ENCODE results near the gene CCZ1.
A peak's percentile ranks its signal among the peaks of the same experiment; 100 is the strongest.
"Not testable (repeated sequence)": the region's sequence is repeated elsewhere in the genome, so short reads cannot be mapped to it uniquely, and the experiment has no call there.

The CCZ1 gene

DNA sequence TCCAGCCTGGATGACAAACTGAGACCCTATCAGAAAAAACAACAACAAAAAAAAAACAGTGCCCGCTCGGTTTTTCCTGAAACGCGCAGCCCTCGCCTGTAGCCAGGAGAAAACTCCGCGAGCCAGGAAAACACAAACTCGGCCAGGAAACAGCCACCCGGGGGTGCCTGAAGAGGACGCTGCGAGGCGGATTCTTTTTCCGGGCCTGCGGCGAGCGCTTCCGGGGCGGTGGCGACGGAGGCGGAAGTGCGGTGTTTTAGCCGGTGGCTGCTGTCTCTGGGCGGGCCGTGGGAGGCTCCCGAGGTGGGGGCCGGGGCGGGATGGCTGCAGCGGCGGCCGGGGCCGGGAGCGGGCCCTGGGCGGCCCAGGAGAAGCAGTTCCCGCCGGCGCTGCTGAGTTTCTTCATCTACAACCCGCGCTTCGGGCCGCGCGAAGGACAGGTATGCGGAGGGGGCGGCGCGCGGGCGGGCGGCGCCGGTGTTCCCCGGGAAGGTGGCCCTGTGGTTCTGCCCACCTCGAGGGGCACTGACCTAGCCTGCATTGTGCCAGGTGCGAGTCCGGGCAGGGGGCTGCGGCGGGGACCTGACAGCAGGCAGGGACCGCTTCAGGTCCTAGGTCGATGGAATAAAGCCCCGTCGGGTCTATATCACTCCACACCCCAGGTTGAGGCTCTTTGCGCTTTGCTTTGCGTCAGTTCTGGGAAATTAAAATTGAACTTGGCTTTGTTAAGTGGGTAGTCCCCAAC is at the start of gene CCZ1:
CCZ1 (plus strand) TSS at position 254 of the 745 bp plus-strand sequence; CDS start at position 321, 67 bp downstream.
- DNase-seq (ENCODE audit: low spot score): peak; percentile 72

DNA sequence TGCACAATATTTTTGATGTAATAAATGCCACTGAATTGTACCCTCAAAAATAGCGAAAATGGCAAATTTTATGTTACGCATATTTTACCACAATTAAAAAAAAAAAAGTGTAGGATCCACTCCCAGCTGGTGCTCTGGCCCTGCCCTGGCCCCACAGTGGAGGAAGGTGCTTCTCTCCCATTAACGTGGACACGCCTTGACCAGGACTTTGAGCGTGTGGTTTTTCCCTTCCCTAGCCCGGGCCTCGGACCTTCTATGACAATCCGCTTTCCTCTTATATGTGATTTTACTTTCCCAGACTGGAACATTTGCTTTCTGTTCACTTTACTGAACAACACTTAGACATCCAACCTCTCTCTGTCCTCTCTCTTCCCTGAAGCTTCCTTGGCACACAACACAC is 47.6 kb upstream of the CCZ1 start:
- no peak for DNase-seq (ENCODE audit: low spot score)

DNA sequence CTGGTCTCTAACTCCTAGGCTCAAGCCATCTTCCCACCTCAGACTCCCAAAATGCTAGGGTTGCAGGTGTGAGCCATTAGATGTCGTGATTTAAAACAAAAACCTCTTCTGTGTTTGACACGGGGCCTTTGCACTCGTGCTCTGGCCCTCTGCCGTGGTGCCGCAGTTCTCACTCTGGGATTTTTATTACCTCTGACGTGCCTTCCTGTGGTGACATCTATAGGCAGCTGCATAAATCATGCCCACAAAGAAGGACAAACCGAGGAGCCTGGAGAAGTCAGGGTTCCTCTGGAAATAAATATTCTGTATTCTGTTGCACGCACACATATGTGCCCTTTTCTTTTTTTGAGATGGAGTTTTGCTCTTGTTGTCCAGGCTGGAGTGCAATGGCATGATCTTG is 43.8 kb upstream of the CCZ1 start:
- no peak for DNase-seq (ENCODE audit: low spot score)

DNA sequence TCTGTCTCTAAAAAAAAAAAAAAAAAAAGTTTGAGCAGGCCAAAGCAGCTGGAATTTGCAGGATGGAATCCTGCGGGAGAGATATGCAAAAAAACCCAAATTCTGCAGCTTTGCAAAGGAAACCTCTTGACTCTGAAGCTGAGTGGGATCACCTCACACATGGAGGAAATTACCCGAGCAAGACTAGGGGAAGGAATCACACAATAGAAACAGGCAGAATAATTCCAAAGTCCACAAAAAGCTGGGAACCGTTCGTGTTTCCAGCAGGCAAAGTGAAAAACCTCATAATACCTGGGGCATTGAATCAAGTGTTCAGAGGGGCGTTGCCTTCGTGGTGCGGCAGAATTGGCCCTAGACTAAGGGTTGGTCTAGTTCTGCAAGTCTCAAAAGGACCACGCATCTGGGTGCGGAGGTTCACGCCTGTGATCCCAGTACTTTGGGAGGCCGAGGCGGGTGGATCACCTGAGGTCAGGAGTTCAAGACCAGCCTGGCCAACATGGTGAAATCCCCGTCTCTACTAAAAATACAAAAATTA is 41.4 kb upstream of the CCZ1 start:
- DNase-seq (ENCODE audit: low spot score): not testable (repeated sequence)

DNA sequence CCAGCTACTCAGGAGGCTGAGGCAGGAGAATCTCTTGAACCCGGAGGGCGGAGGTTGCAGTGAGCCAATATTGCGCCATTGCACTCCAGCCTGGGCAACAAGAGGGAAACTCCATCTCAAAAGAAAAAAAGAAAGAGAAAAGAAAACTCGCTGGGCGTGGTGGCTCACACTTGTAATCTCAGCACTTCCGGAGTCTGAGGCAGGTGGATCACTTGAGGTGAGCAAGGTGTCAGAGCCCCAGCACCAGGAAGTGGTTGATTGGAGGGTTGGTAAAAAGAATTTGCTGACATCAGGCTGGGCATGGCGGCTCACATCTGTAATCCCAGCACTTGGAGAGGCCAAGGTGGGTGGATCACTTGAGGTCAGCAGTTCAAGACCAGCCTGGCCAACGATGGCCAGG is 40.0 kb upstream of the CCZ1 start:
- DNase-seq (ENCODE audit: low spot score): not testable (repeated sequence)

DNA sequence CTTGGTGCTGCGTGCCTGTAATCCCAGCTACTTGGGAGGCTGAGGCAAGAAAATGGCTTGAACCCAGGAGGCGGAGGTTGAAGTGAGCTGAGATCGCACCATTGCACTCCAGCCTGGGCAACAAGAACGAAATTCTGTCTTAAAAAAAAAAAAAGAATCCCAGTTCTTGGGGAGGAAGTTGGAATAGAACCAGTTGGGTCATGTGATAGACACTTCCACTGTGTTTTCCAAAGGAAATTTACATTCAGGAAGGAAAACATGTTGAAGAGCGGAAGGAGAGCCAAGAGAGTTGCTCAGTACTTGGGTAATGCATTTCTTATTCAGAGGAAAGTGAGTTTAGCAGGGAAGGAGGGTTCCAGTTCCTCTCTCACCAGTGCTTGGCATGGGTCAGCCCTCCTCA is 37.3 kb upstream of the CCZ1 start:
- DNase-seq (ENCODE audit: low spot score): not testable (repeated sequence)

DNA sequence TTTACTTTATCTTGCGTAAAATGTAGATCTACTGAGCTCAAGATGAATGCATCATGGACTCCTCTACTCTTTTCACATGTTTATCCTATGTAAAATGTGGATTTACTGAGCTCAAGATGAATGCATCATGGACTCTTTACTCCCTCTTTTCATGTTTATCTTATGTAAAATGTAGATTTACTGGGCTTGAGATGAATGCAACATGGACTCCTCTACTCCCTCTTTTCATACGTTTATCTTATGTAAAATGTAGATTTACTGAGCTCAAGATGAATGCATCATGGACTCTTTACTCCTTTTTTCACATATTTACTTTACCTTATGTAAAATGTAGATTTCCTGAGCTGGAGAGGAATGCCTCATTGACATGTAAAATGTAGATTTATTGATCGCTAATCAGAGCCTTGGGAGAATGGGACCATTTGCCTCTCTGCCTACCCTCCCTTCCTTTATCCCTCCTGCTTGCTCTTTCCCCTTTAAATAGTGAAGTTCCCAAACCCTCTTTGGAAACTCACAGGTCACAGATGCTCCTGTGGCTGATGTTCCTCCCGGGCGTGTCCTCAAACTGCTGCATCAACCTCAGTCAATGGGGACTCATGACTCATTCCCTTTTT is 35.7 kb upstream of the CCZ1 start:
- not testable (repeated sequence) for DNase-seq (ENCODE audit: low spot score)

DNA sequence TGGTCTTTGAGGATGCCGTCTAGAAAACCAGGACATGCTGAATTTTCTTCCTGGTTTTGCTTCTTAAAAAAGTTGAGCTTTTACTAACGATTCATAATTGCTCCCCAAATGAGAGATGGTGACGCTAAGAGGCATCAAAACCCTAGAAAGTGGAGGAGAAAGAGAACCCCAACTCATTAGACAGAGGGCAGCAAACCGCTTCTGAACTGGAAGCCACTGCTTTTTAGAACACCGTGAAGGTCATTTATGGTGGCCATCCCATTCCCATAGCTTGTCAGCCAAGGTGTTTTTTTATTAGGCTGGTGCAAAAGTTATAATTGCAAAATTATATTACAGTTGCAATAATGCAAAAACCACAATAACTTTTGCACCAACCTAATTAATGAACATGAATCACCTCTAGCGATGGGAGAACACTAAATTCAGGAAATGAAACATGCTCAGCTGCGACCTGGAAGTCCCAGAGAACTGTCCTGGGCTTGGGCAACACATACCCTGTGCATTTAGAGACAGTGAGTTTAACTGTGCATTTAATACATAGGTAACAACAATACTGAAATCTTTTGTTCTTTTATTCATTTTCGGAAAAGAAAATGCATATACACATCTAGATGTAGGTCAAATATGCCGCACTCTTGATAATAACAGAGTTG is 33.1 kb upstream of the CCZ1 start:
- DNase-seq (ENCODE audit: low spot score): not testable (repeated sequence)

DNA sequence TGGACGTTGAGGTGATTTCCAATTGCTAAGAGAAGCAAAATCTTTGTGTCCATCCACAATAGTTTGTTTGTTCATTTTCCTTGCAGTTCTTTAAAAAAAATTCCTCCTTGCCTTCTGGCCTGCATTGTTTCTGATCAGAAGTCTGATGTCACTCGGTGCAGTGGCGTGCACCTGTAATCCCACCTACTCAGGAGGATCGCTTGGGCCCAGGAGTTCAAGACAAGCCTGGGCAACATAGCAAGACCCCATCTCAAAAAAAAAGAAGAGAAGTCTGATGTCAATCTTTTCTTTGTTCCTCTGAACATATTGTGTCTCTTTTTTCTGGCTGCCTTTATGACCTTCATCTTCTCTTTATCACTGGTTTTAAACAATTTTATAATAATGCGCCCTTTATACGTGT is 31.5 kb upstream of the CCZ1 start:
- no peak for DNase-seq (ENCODE audit: low spot score)

DNA sequence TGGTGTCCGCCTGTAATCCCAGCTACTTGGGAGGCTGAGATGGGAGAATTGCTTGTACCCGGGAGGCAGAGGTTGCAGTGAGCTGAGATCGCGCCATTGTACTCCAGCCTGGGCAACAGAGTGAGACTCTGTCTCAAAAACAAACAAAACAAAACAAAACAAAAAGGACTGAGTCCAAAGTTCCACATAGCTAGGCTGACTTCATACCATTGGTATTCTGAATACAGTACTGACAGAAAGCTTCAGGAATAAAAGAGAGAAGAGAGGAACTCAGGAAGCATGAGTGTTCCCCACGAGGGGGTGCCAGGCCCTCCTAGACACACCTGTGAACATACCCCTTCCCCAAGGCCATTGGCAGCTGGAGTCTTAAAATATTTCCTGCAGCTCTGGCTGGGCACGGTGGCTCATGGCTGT is 29.6 kb upstream of the CCZ1 start:
- DNase-seq (ENCODE audit: low spot score): not testable (repeated sequence)

DNA sequence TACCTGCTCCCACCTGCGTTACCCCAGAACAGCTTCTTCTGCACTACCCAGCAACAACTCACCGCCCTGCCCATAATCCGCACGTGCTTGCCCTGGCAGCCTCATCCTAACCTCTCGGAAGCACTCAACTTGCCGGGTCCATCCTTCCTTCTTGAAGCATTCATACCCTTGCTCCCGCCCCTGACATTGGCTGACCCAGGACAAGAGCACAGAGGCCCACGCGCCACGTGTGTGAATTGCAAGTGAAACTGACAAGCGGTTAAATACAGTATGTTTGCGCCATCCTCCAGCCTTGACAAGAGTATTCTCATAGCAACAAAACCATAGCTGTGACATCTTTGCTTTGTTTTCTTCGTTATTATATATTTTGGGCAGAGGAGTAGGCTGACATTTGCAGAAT is 28.8 kb upstream of the CCZ1 start:
- DNase-seq (ENCODE audit: low spot score): no peak

DNA sequence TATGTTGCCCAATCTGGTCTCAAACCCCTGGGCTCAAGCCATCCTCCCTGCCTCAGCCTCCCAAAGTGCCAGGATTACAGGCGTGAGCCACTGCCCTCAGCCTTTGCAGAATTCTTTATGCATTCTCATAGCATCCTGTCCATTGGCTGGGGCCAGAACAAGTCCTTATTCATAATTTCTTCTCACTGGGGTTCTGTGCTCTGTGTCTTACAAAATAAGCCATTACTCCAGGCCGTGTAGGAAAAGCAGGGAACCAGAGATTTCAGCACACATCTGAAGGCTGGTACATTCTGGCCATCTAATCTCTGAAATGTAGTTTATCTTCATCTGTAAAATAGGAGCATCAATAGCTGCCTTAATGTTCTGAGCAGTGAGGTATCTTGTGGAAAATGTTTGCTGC is 28.2 kb upstream of the CCZ1 start:
- no peak for DNase-seq (ENCODE audit: low spot score)

DNA sequence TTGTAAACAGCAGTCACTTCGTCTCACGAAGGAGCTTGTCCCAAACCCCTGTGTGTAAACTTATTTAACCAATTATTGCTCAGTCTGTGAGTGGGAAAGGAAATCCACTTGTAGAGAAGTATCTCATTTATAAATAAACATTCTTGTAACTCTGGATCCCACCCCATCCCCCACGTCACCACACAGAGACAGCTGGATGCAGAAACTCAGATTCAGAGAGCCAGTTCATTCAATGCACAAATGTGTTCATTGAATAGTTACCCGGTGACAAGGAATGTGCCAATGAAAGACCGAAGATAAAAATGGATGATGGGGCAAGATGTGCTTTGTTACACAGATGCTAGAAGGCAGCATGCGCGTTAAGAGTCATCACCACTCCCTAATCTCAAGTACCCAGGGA is 26.2 kb upstream of the CCZ1 start:
- DNase-seq (ENCODE audit: low spot score): no peak

DNA sequence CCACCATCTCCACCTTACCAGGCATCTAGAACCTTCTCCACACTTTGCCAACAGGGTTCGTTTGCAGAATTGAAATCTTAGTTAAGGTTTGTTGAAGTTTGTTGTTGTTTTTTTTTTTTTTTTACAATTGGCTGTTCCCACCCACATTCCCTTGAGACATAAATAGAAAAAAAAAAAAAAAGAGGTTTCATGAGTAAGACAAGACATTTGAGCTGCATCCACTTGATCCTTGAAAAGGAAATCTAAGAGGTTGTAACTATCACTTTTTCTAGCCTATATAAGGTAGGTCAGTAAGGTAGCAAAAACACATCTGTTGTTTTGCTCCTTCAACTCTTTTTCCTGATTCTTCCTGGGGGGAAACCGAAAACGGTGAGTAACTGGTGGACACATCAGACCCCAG is 18.9 kb upstream of the CCZ1 start:
- not testable (repeated sequence) for DNase-seq (ENCODE audit: low spot score)

DNA sequence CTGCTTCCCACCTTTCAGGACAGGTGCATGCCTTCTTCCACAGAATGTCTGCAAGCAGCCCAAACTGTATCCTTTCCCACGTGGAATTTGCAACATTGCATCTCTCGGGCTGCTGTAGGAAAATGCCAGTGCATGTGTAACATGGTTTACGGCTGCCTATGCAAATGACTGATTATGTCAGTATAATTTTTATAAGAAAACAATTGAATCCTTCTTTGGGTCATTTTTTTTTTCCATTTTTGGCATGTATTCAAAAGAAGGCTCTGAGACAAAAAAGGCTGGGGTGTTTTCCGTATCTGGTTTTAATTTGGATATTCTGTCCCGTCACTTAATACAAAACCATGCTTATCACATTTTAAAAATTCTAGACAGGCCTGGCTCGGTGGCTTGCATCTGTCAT is 18.4 kb upstream of the CCZ1 start:
- not testable (repeated sequence) for DNase-seq (ENCODE audit: low spot score)

DNA sequence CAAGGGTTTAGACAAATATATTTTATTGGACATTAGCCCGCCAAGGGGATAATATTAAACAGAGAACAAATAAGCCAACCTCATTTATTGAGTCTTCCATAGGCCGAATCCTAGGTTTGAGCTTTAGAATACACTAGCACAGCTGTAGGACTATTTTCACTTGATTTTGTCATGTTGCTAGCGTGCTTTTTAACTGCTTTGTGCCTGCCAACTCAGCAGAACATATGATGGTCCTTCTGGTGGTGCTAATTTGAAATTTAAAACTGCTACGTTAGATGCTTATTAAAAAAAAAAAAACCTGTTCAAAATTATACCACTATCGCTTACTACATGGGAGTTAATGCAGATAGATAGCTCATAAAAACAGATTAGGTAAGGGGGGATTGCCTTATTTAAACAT is 14.1 kb upstream of the CCZ1 start:
- DNase-seq (ENCODE audit: low spot score): not testable (repeated sequence)

DNA sequence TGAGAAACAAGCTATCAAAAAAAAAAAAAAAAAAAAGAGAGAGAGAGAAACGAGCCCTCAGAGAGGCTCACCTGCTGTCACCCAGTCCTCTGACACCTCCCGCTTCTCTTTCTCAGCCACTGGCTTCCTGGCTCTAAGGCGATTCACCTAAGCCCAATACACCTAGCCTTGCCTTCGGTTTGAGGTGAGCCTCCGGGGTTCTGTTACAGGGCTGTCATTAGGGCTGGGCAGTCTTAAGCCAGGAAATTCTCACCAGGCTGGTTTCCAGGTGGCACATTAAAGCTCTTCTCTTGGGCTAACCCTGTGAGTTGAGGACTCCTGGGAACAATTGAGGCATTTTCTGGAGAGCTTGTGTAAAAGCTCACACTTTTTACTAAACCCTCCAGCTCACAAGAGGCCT is 10.5 kb upstream of the CCZ1 start:
- not testable (repeated sequence) for DNase-seq (ENCODE audit: low spot score)

DNA sequence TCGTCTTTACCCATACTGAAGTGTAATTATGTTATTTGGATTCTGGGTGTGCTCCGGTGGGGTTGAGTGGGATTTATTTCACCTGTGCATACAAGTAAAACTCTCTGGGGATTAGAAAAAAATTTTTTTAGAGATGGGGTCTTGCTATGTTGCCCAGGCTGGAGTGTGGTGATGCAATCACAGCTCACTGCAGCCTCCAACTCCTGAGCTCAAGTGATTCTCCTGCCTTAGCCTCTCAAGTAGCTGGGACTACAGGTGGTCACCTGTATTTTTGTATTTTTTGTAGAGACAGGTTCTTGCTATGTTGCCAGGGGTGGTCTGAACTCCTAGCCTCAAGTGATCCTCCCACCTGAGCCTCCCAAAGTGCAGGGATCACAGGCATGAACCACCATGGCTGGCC is 8.3 kb upstream of the CCZ1 start:
- not testable (repeated sequence) for DNase-seq (ENCODE audit: low spot score)

DNA sequence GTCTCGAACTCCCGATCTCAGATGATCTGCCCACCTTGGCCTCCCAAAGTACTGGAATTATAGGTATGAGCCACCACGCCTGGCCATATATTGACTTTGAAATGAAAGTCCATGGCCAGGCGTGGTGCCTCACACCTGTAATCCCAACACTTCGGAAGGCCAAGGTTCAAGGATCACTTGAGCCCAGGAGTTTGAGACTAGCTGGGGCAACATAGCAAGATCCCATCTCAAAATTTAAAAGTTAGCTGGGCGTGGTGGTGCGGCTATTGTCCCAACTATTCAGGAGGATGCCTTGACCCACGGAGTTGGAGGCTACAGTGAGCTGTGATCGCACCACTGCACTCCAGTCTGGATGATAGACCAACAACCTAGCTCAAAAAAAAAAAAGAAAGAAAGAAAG is 6.0 kb upstream of the CCZ1 start:
- no peak for DNase-seq (ENCODE audit: low spot score)

DNA sequence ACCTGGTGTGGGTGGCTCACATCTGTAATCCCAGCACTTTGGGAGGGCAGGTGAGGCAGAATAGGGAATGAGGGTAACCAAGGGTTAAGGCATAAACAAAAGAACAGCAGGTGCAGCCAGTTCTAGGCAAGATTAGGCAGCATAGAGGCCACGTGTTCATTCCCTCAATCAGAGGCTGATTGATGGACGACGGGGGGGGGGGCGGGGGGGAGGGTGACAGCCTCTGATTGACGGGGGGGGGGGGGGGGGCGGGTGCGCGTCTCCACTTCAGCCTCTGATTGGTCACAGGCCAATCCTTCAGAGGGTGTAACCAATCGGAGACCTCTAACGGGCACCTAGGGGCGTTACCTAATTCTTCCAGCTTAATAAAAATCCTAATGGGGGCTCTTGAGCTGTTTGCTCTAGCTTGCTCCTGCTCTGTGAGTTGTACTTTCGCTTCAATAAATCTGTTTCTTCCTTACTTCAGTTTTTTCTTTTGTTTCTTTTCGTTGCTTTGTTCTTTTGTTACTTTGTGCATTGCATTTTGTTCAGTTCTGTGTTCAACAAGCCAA is 1.1 kb upstream of the CCZ1 start:
- DNase-seq (ENCODE audit: low spot score): peak; percentile 6

DNA sequence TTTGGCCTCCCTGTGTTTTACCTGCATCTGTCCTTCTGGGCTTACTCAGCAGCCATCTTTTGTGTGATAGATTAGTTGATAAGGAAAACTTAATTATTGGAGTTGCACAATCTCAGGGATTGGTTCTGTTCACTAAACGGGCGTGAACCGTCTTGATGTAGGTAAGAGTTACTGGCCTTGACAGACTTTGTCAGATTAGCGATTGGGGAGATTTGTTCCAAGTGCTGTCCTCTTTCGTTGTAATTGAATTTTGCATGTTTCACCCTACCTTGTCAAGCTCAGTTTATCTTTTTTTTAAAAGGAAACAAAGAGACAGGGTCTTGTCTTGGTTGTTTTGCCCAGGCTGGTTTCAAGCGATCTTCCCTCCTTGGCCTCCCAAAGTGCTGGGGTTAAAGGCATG is 4.5 kb downstream of the CCZ1 start:
- not testable (repeated sequence) for DNase-seq (ENCODE audit: low spot score)

DNA sequence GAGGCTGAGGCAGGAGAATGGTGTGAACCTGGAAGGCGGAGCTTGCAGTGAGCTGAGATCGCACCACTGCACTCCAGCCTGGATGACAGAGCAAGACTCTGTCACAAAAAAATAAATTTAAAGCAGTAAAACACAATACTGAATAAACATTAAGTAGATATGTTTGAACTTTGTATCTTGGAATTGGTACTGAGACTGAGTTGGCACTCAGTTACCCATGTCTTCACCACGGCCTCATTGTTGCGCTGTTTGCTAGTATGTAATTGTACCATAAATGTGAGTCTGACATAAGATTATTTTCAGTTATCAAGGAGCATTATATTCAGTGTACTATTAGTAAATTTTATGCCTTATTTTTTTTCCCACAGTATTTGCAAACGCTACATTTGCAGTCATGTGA is 6.2 kb downstream of the CCZ1 start:
- not testable (repeated sequence) for DNase-seq (ENCODE audit: low spot score)

DNA sequence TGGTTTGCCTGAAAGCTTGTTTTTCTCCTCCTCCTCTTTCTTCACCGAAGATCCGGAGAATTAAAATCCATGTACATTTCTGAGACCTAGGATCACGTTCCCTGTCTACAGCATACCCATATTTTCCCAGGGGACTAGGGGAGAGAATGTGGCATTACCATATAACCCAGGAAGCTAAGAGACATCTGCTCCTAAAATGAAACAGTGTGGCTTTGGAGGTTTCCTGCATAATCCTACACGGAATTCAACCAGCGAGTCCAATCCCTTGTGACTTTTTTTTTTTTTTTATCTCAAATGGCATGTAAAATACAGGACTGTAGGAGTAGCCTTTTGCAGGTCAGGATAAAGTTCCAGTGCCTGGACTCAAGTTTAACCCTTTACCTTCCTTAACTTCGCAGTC is 10.3 kb downstream of the CCZ1 start:
- DNase-seq (ENCODE audit: low spot score): not testable (repeated sequence)
